ENCODE results near the gene EID2B.
A peak's percentile ranks its signal among the peaks of the same experiment; 100 is the strongest.

EID2B gene

DNA sequence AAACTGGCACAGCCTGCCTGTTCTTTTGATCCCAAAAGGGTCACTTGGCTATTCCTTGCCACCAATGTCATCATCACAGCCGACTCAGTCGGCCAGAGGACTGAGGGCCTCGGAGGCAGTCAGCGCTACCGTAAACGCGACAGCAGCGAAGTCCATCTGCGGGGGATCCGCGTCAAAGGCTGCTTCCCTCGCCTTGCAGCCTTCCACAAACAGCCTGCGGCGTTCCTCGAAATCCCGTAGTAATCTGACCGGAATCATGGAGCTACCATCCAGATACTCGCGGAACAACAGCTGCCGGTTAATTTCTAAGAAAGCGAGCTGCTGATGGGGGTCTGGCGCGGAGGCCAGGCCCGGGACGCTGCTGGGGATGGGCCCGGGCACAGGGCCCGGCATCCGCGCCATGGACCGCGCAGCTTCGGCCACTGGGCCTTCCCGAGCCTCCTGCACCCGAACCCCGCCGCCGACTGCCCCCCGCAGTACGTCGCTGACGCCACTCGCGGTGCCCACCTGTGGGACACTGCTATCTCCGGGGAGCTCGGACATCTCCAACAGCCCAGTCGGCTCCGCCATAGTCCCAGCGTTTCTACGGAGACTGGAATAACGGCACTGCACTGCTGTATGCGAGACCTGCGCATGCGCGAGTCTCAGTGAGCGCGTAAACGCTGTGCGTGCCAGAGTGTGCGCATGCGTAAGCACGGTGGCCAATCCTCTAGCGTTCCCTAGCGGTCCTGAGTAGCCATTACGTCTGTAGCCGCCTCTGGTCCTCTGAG, at the start of gene EID2B:
EID2B (minus strand) TSS at position 620 of the 770 bp plus-strand sequence; CDS start at position 570, 50 bp downstream.
- DNase-seq (ENCODE audit: low read depth): peak; percentile 96
- peak within 1 kb of the TSS; percentile 72 for H3K4me3 ChIP-seq (ENCODE audit: control insufficient read depth, low read depth, low read length)
- TF ChIP-seq, protein P1, sequence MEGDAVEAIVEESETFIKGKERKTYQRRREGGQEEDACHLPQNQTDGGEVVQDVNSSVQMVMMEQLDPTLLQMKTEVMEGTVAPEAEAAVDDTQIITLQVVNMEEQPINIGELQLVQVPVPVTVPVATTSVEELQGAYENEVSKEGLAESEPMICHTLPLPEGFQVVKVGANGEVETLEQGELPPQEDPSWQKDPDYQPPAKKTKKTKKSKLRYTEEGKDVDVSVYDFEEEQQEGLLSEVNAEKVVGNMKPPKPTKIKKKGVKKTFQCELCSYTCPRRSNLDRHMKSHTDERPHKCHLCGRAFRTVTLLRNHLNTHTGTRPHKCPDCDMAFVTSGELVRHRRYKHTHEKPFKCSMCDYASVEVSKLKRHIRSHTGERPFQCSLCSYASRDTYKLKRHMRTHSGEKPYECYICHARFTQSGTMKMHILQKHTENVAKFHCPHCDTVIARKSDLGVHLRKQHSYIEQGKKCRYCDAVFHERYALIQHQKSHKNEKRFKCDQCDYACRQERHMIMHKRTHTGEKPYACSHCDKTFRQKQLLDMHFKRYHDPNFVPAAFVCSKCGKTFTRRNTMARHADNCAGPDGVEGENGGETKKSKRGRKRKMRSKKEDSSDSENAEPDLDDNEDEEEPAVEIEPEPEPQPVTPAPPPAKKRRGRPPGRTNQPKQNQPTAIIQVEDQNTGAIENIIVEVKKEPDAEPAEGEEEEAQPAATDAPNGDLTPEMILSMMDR (conservative IDR thresholded peaks at IDR 0.05; ENCODE audit: control insufficient read depth, insufficient read depth, low read depth, low read length): peak; percentile 95

DNA sequence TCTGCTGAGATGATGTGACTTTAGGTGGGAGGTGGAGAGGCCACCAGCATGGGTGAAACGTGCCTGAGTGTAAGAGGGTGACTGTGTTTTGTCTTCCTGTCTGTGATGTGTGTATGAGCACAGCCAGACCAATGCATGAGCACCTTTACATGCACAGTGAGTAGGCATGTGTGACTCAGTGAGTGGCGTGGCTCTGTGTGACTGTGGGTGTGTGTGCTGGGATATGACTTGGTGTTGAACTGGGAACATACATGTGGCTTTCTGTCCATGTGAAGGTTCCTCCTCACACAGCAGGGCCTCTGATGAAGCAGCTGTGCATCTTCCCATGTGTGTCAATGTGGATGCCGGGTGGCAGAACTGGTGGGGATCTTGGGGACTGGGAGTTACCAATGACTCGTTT, 49.8 kb upstream of the EID2B start:
- no peak overlapping the region for H3K4me3 ChIP-seq (ENCODE audit: control insufficient read depth, low read depth, low read length)
- TF ChIP-seq, protein P1 (conservative IDR thresholded peaks at IDR 0.05; ENCODE audit: control insufficient read depth, insufficient read depth, low read depth, low read length): no peak
- DNase-seq (ENCODE audit: low read depth): no peak

GRCh38 chr19:39568604-39569003, 36.0 kb upstream of the EID2B start:
- no peak overlapping the region for H3K4me3 ChIP-seq (ENCODE audit: control insufficient read depth, low read depth, low read length)
- peak; percentile 3 for DNase-seq (ENCODE audit: low read depth)
- TF ChIP-seq, protein P1 (conservative IDR thresholded peaks at IDR 0.05; ENCODE audit: control insufficient read depth, insufficient read depth, low read depth, low read length): no peak

- no peak overlapping the region for H3K4me3 ChIP-seq (ENCODE audit: control insufficient read depth, low read depth, low read length)
- DNase-seq (ENCODE audit: low read depth): no peak
Measured at GRCh38 chr19:39566064-39566463, 33.4 kb upstream of the EID2B start.

DNA sequence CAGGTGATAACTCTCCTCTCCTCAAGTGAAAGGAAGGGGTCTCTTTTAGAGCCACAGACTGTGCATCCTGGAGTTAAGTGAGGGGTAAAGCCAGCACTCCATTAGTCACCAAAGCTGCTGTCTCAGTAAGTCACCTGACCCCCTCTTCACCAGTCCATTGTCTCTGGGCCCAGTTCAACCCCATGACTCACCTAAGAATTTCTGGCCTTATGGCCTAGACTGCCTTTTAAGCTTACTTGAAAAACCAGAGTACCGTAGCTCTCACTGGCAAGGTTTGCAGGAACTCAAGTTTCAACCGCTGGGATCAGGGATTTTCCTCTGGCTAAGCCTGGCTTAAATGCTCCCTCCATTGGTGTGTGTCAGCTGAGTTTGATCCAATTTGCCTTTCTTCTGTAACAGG, 30.8 kb upstream of the EID2B start:
- peak; percentile 62 for DNase-seq (ENCODE audit: low read depth)
- TF ChIP-seq, protein P1 (conservative IDR thresholded peaks at IDR 0.05; ENCODE audit: control insufficient read depth, insufficient read depth, low read depth, low read length): no peak
- H3K4me3 ChIP-seq (ENCODE audit: control insufficient read depth, low read depth, low read length): no peak overlapping the region

More at GRCh38 chr19:39566064-39566463, 33.4 kb upstream of the EID2B start:
- TF ChIP-seq, protein P1 (conservative IDR thresholded peaks at IDR 0.05; ENCODE audit: control insufficient read depth, insufficient read depth, low read depth, low read length): no peak

DNA sequence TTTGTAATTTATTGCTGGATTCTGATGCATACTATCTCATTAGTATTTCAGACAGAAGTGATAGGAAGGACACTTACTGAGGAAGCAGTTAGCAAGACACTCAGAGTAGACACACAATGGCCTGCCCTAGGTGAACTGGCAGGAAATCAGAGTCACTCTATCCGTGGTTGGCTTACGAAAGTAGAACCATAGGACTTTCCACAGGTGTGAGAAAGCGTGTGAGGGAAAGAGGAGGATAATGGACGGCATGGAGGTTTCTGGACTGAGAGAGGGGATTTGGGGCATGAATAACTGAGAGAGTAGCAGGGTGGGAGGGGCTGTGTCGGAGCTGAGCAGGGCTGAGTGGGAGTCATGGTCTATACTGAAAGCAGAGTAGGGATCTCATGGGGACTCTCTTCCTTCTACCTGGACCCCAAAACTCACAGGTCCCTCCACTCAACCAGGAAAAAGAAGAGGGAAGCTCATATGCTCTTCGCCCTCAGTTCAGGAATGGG, 26.0 kb upstream of the EID2B start:
- TF ChIP-seq, protein P1 (conservative IDR thresholded peaks at IDR 0.05; ENCODE audit: control insufficient read depth, insufficient read depth, low read depth, low read length): no peak
- DNase-seq (ENCODE audit: low read depth): no peak
- no peak overlapping the region for H3K4me3 ChIP-seq (ENCODE audit: control insufficient read depth, low read depth, low read length)

Data from fibroblast of mammary gland (primary cell).